T-helper 2 cell treated with Interferon-gamma antibody and Interleukin-4, amounts not matched to agents 5 μg/mL and 100 μg/mL, for 36 hours (primary cell): ENCODE results near the gene LRG1.

ENCODE experiments used
- DNase-seq: peaks from one replicate; pipeline ENCODE4 v3.0.0; 2021; ENCODE audit warnings: low spot score
- H3K27ac Mint-ChIP-seq: one replicate; pipeline ENCODE4 v1.8.0; 2021; ENCODE audit warnings: mild to moderate bottlenecking, mixed read lengths
- H3K27me3 Mint-ChIP-seq: one replicate; pipeline ENCODE4 v1.8.0; 2021; ENCODE audit warnings: low read depth, mixed read lengths
- H3K36me3 Mint-ChIP-seq: one replicate; pipeline ENCODE4 v1.8.0; 2021; ENCODE audit warnings: low read depth, mixed read lengths
- H3K4me1 Mint-ChIP-seq: one replicate; pipeline ENCODE4 v1.8.0; 2021; ENCODE audit warnings: low read depth, mixed read lengths
- H3K4me3 Mint-ChIP-seq: one replicate; pipeline ENCODE4 v1.8.0; 2022; ENCODE audit warnings: mild to moderate bottlenecking, moderate library complexity, mixed read lengths
- H3K9me3 Mint-ChIP-seq: one replicate; pipeline ENCODE4 v1.8.0; 2021; ENCODE audit warnings: mixed read lengths

LRG1 gene

GRCh38 chr19:4508698-4509097, 31.1 kb downstream of the LRG1 start:
- H3K27ac Mint-ChIP-seq: no peak overlapping the region
- no peaks in the 10 kb centered on the region for H3K9me3 Mint-ChIP-seq
- no peak overlapping the region for H3K4me3 Mint-ChIP-seq
- no peaks in the 10 kb centered on the region for H3K27me3 Mint-ChIP-seq
- DNase-seq: no peak
- peaks cover 4% of the 10 kb centered on the region for H3K36me3 Mint-ChIP-seq
- H3K4me1 Mint-ChIP-seq: peaks cover 4% of the 10 kb centered on the region

GRCh38 chr19:4507804-4508203, 32.0 kb downstream of the LRG1 start:
- DNase-seq: no peak
- Mint-ChIP-seq H3K4me1 (peaks cover 4% of the 10 kb centered on the region), H3K9me3 (no peaks in the 10 kb centered on the region), H3K27me3 (no peaks in the 10 kb centered on the region), H3K36me3 (peaks cover 4% of the 10 kb centered on the region), H3K27ac (no peak overlapping the region), H3K4me3 (no peak overlapping the region)

GRCh38 chr19:4507150-4507452, 32.7 kb downstream of the LRG1 start:
- Mint-ChIP-seq H3K4me3 (no peak overlapping the region), H3K36me3 (peaks cover 4% of the 10 kb centered on the region), H3K4me1 (peaks cover 4% of the 10 kb centered on the region), H3K9me3 (no peaks in the 10 kb centered on the region), H3K27ac (no peak overlapping the region), H3K27me3 (no peaks in the 10 kb centered on the region)
- DNase-seq: no peak

- H3K36me3 Mint-ChIP-seq: peaks cover 4% of the 10 kb centered on the region
- DNase-seq: no peak
- no peaks in the 10 kb centered on the region for H3K9me3 Mint-ChIP-seq
- H3K27me3 Mint-ChIP-seq: no peaks in the 10 kb centered on the region
- peak overlapping the region; percentile 1 for H3K27ac Mint-ChIP-seq
- H3K4me1 Mint-ChIP-seq: peaks cover 4% of the 10 kb centered on the region
- no peak overlapping the region for H3K4me3 Mint-ChIP-seq
Observed at GRCh38 chr19:4506449-4507149, 33.2 kb downstream of the LRG1 start.

- peaks cover 4% of the 10 kb centered on the region for H3K36me3 Mint-ChIP-seq
- H3K27me3 Mint-ChIP-seq: no peaks in the 10 kb centered on the region
- H3K4me3 Mint-ChIP-seq: no peak overlapping the region
- no peak for DNase-seq
- peak overlapping the region; percentile 43 for H3K27ac Mint-ChIP-seq
- peaks cover 4% of the 10 kb centered on the region for H3K4me1 Mint-ChIP-seq
- no peaks in the 10 kb centered on the region for H3K9me3 Mint-ChIP-seq
Observed at GRCh38 chr19:4505570-4506448, 34.0 kb downstream of the LRG1 start.

GRCh38 chr19:4504891-4505569, 34.8 kb downstream of the LRG1 start:
- Mint-ChIP-seq H3K4me3 (no peak overlapping the region), H3K27ac (no peak overlapping the region), H3K27me3 (no peaks in the 10 kb centered on the region), H3K9me3 (no peaks in the 10 kb centered on the region), H3K4me1 (peaks cover 4% of the 10 kb centered on the region), H3K36me3 (peaks cover 4% of the 10 kb centered on the region)
- no peak for DNase-seq

GRCh38 chr19:4504297-4504701, 35.5 kb downstream of the LRG1 start:
- no peak for DNase-seq
- no peak overlapping the region for H3K27ac Mint-ChIP-seq
- peaks cover 4% of the 10 kb centered on the region for H3K4me1 Mint-ChIP-seq
- peaks cover 4% of the 10 kb centered on the region for H3K36me3 Mint-ChIP-seq
- H3K27me3 Mint-ChIP-seq: no peaks in the 10 kb centered on the region
- no peak overlapping the region for H3K4me3 Mint-ChIP-seq
- H3K9me3 Mint-ChIP-seq: no peaks in the 10 kb centered on the region

- Mint-ChIP-seq H3K4me3 (no peak overlapping the region), H3K9me3 (no peaks in the 10 kb centered on the region), H3K27ac (no peak overlapping the region), H3K36me3 (peaks cover 4% of the 10 kb centered on the region), H3K27me3 (no peaks in the 10 kb centered on the region), H3K4me1 (peaks cover 4% of the 10 kb centered on the region)
- DNase-seq: no peak
Observed at GRCh38 chr19:4503825-4504170, 36.0 kb downstream of the LRG1 start.

GRCh38 chr19:4503132-4503824, 36.6 kb downstream of the LRG1 start:
- no peak overlapping the region for H3K4me3 Mint-ChIP-seq
- peaks cover 4% of the 10 kb centered on the region for H3K36me3 Mint-ChIP-seq
- H3K27me3 Mint-ChIP-seq: no peaks in the 10 kb centered on the region
- no peak overlapping the region for H3K27ac Mint-ChIP-seq
- no peaks in the 10 kb centered on the region for H3K9me3 Mint-ChIP-seq
- no peak for DNase-seq
- H3K4me1 Mint-ChIP-seq: peaks cover 4% of the 10 kb centered on the region

- Mint-ChIP-seq H3K36me3 (peaks cover 4% of the 10 kb centered on the region), H3K9me3 (no peaks in the 10 kb centered on the region), H3K27ac (no peak overlapping the region), H3K27me3 (no peaks in the 10 kb centered on the region), H3K4me3 (no peak overlapping the region), H3K4me1 (peaks cover 4% of the 10 kb centered on the region)
- no peak for DNase-seq
Observed at GRCh38 chr19:4502282-4503131, 37.3 kb downstream of the LRG1 start.

GRCh38 chr19:4501691-4502090, 38.1 kb downstream of the LRG1 start:
- peaks cover 4% of the 10 kb centered on the region for H3K36me3 Mint-ChIP-seq
- no peak for DNase-seq
- H3K4me3 Mint-ChIP-seq: no peak overlapping the region
- H3K27ac Mint-ChIP-seq: no peak overlapping the region
- H3K27me3 Mint-ChIP-seq: no peaks in the 10 kb centered on the region
- no peaks in the 10 kb centered on the region for H3K9me3 Mint-ChIP-seq
- peaks cover 4% of the 10 kb centered on the region for H3K4me1 Mint-ChIP-seq

GRCh38 chr19:4500841-4501591, 38.8 kb downstream of the LRG1 start:
- no peak overlapping the region for H3K4me3 Mint-ChIP-seq
- DNase-seq: no peak

GRCh38 chr19:4499855-4500254, 40.0 kb downstream of the LRG1 start:
- no peak for DNase-seq
- no peaks in the 10 kb centered on the region for H3K27me3 Mint-ChIP-seq

More at GRCh38 chr19:4500841-4501591, 38.8 kb downstream of the LRG1 start:
- no peaks in the 10 kb centered on the region for H3K27me3 Mint-ChIP-seq
- peaks cover 1% of the 10 kb centered on the region for H3K36me3 Mint-ChIP-seq
- H3K9me3 Mint-ChIP-seq: no peaks in the 10 kb centered on the region
- H3K4me1 Mint-ChIP-seq: no peaks in the 10 kb centered on the region
- H3K27ac Mint-ChIP-seq: no peak overlapping the region

More at GRCh38 chr19:4499855-4500254, 40.0 kb downstream of the LRG1 start:
- peaks cover 6% of the 10 kb centered on the region for H3K36me3 Mint-ChIP-seq
- no peak overlapping the region for H3K27ac Mint-ChIP-seq
- no peak overlapping the region for H3K4me3 Mint-ChIP-seq
- no peaks in the 10 kb centered on the region for H3K9me3 Mint-ChIP-seq
- H3K4me1 Mint-ChIP-seq: no peaks in the 10 kb centered on the region
